Astrocyte of the cerebellum (primary cell): Measurements from ENCODE around the gene PLB1.

Source experiments
- DNase-seq: peaks from one replicate; pipeline ENCODE4 v3.0.0-alpha.2; 2011; ENCODE audit warnings: low read depth
- H3K4me3 ChIP-seq: 2 replicates; pipeline ENCODE4 v1.5.1; 2011; ENCODE audit warnings: mild to moderate bottlenecking, low read depth, low read length, moderate library complexity
- CTCF ChIP-seq: IDR thresholded peaks from 2 replicates; pipeline ENCODE4 v1.5.1; 2012; ENCODE audit warnings: low read length, low read depth, moderate library complexity, mild to moderate bottlenecking; ENCODE audit errors: missing control alignments
- in situ Hi-C: cut with HindIII; loops from 2 replicates; pipeline ENCODE4 v1.10.0; 2017; ENCODE audit warnings: low sequenced_read_pairs

The PLB1 gene

GRCh38 chr2:28658369-28658768 lies 162.5 kb downstream of the PLB1 start:
- DNase-seq: no peak
- TF ChIP-seq CTCF: no peak
- no peak overlapping the region for H3K4me3 ChIP-seq
- in situ Hi-C loops: no loop called here

- DNase-seq: no peak
- no peak overlapping the region for H3K4me3 ChIP-seq
- TF ChIP-seq CTCF: no peak
- in situ Hi-C loops: no loop called here
Measured at GRCh38 chr2:28659127-28659526, 163.3 kb downstream of the PLB1 start.

GRCh38 chr2:28661589-28662001 lies 165.7 kb downstream of the PLB1 start:
- no peak overlapping the region for H3K4me3 ChIP-seq
- in situ Hi-C loops: no loop called here
- no peak for TF ChIP-seq CTCF
- DNase-seq: no peak

- no peak for DNase-seq
- in situ Hi-C loops: no loop called here
- TF ChIP-seq CTCF: no peak
- H3K4me3 ChIP-seq: no peak overlapping the region
Measured at GRCh38 chr2:28662044-28662443, 166.2 kb downstream of the PLB1 start.

GRCh38 chr2:28662468-28663181 lies 166.8 kb downstream of the PLB1 start:
- H3K4me3 ChIP-seq: no peak overlapping the region
- no peak for DNase-seq
- no peak for TF ChIP-seq CTCF
- in situ Hi-C loops: no loop called here

GRCh38 chr2:28663359-28663758 lies 167.5 kb downstream of the PLB1 start:
- in situ Hi-C loops: no loop called here
- no peak for DNase-seq
- no peak overlapping the region for H3K4me3 ChIP-seq
- TF ChIP-seq CTCF: peak; percentile 40
